Skeletal muscle tissue (tissue), 4 donors: ENCODE data around the gene SERPINA5. TPM values are rescaled to one million over a fixed set of nuclear protein-coding genes. Genes with fewer than 3 reads are reported as not detected.

ENCODE experiments used
- H3K27ac ChIP-seq: one replicate; pipeline ENCODE4 v1.7.0; 2013; ENCODE audit warnings: mild to moderate bottlenecking, low read depth, low read length, inconsistent platforms
- H3K27me3 ChIP-seq, 3 donors: one replicate each; pipeline ENCODE4 v1.7.0; 2013; ENCODE audit warnings: low read length in 3 of 3; ENCODE audit not compliant: control insufficient read depth in 3 of 3, insufficient read depth in 3 of 3
- H3K36me3 ChIP-seq, 3 donors: one replicate each; pipeline ENCODE4 v1.7.0; 2013; ENCODE audit warnings: low read length in 3 of 3; ENCODE audit not compliant: control insufficient read depth in 3 of 3, insufficient read depth in 3 of 3
- H3K4me1 ChIP-seq, 3 donors: one replicate each; pipeline ENCODE4 v1.7.0; 2013; ENCODE audit warnings: low read length in 3 of 3, mild to moderate bottlenecking in 3 of 3; ENCODE audit not compliant: control insufficient read depth in 3 of 3, insufficient read depth in 3 of 3
- H3K4me3 ChIP-seq, 3 donors: one replicate each; pipeline ENCODE4 v1.7.0; 2013; ENCODE audit warnings: low read length in 3 of 3
- H3K9ac ChIP-seq, 3 donors: one replicate each; pipeline ENCODE4 v1.7.0; 2013; ENCODE audit warnings: low read length in 3 of 3, mild to moderate bottlenecking in 3 of 3, moderate library complexity in 2 of 3, low read depth in 1 of 3
- H3K9me3 ChIP-seq, 3 donors: one replicate each; pipeline ENCODE4 v1.7.0; 2013; ENCODE audit warnings: low read length in 3 of 3; ENCODE audit not compliant: control insufficient read depth in 3 of 3
- total RNA-seq: library from RNA; depleted of rRNA; stranded (reverse); fragments of >200 nt; gene quantifications from one replicate; pipeline ENCODE4 v1.2.3, GENCODE V29; 2014
- donor health status: Osteomylitis.

The SERPINA5 gene
- total RNA-seq, 1 donor from 2014 or later = 0.52 TPM

DNA sequence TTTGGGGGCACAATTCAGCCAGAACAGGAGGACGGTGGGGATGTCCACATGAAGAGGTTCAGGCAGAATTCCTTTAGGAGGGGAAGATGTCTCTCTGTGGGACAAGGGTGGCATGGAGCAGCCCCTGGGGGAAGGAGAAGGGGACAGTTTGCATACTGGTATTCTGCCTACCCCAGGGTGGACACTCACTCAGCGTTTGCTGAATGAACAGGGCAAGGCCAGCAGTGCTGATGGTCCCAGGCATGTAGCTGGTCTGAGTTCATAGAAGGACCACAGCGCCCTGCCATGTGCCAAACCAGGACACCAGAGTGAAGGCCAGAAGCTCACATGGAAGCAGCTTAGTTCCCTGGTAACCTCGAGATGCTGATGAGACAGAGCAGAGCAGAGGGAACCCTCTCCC is 5.4 kb downstream of the SERPINA5 start:
- H3K4me1 ChIP-seq = peaks cover 4 to 15% (median 6%) of the 10 kb centered on the region in 3 donors
- H3K4me3 ChIP-seq = no peak overlapping the region
- H3K27ac ChIP-seq = no peak overlapping the region
- no peaks in the 10 kb centered on the region for H3K9me3 ChIP-seq
- no peaks in the 10 kb centered on the region for H3K27me3 ChIP-seq
- H3K9ac ChIP-seq = no peak overlapping the region
- H3K36me3 ChIP-seq = peaks cover 0 to 2% (median 0%) of the 10 kb centered on the region in 3 donors

DNA sequence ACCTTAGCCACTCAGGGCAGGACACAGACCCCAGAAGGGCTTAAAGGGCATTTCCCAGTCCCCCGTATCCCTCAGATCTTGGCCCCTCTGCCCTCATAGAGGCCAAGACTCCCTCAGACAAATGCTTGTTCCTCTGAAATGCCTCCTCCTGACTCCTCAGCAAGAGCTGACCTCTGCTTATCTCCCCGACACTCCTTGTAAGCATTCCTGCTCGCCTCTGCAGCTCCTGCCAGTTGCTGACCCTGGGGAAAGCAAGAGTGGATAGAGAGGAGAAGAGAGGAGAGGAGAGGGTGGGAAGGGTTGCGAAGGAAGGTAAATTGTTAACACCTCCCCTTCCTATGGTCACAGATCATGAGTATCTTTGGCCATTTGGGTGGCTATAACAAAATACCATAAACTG is 7.1 kb downstream of the SERPINA5 start:
- Histone ChIP-seq H3K4me3 (no peak overlapping the region), H3K27ac (no peak overlapping the region), H3K4me1 (peaks cover 0 to 4% (median 3%) of the 10 kb centered on the region in 3 donors), H3K9me3 (no peaks in the 10 kb centered on the region), H3K36me3 (peaks cover 0 to 2% (median 0%) of the 10 kb centered on the region in 3 donors), H3K9ac (no peak overlapping the region), H3K27me3 (no peaks in the 10 kb centered on the region)

DNA sequence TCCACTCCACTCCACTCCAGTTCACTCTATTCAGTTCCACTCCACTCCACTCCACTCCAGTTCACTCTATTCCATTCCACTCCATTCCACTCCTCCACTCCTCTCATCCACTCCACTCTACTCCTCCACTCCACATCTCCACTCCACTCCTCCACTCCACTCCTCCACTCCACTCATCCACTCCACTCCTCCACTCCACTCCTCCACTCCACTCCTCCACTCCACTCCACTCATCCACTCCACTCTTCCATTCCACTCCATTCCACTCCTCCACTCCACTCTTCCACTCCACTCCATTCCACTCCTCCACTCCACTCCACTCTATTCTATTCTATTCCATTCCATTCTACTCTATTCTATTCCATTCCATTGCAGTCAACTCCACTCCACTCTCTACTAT is 9.8 kb downstream of the SERPINA5 start:
- no peak overlapping the region for H3K4me3 ChIP-seq
- H3K4me1 ChIP-seq = peaks cover 0 to 8% (median 0%) of the 10 kb centered on the region in 3 donors
- H3K9ac ChIP-seq = no peak overlapping the region

DNA sequence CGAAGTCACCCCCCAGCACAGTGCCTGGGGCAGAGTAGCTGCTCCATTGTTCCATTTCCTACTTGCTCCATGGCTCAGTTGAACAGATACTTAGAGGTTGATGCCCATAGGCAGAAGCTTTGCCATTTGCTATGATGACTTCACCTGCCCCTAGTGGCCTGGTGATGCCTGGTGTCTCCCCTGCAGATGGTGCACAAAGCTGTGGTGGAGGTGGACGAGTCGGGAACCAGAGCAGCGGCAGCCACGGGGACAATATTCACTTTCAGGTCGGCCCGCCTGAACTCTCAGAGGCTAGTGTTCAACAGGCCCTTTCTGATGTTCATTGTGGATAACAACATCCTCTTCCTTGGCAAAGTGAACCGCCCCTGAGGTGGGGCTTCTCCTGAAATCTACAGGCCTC is 10.6 kb downstream of the SERPINA5 start:
- no peak overlapping the region for H3K9ac ChIP-seq
- H3K36me3 ChIP-seq = peaks cover 0 to 2% (median 0%) of the 10 kb centered on the region in 3 donors
- no peaks in the 10 kb centered on the region for H3K27me3 ChIP-seq
- H3K9me3 ChIP-seq = no peaks in the 10 kb centered on the region
- H3K4me1 ChIP-seq = peaks cover 0 to 8% (median 0%) of the 10 kb centered on the region in 3 donors
- no peak overlapping the region for H3K4me3 ChIP-seq
- no peak overlapping the region for H3K27ac ChIP-seq

More for the DNA sequence above, 9.8 kb downstream of the SERPINA5 start:
- Histone ChIP-seq H3K27ac (no peak overlapping the region), H3K9me3 (no peaks in the 10 kb centered on the region), H3K27me3 (no peaks in the 10 kb centered on the region), H3K36me3 (peaks cover 0 to 2% (median 0%) of the 10 kb centered on the region in 3 donors)

DNA sequence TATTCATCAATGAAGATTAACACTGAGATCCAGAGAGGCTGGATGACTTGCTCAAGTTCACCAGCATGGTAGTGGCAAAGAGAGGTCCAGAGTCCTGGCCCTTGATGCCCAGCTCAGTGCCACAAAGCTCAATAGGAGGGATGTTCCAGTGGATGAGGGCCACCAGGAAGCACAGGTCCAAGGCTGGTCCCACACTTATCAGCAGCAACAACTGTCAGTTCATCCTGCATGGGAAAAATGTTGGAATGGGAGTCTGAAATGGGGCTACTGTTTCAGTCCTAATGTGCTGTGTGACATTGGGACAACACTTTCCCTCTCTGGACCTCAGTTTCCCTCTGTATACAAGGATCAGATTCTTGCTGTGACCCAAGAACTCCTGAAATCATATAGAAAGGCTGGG is 11.2 kb downstream of the SERPINA5 start:
- no peak overlapping the region for H3K4me3 ChIP-seq
- no peak overlapping the region for H3K9ac ChIP-seq
- no peak overlapping the region for H3K27ac ChIP-seq
- H3K27me3 ChIP-seq = no peaks in the 10 kb centered on the region
- peaks cover 0 to 2% (median 0%) of the 10 kb centered on the region in 3 donors for H3K36me3 ChIP-seq
- no peaks in the 10 kb centered on the region for H3K9me3 ChIP-seq
- peaks cover 0 to 8% (median 0%) of the 10 kb centered on the region in 3 donors for H3K4me1 ChIP-seq

DNA sequence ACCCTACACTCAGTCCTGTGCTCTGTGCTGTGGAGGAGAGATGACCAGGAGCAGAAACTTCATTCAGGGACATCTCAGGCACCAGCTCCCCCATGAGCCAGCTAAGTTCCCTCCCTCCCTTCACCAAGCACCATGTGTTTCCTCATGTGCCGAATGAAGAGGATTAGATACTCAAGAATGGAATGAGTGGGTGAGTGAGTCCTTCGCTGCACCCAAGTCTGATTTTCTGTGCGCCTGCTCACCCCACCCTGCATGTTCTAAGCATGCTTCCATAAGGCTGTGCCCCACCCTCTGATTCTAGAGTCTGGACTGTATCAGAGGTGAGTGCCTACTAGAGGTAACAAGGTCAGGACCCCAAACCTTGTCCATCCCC is 12.1 kb downstream of the SERPINA5 start:
- H3K4me1 ChIP-seq = peaks cover 0 to 8% (median under 1%) of the 10 kb centered on the region in 3 donors
- H3K36me3 ChIP-seq = no peaks in the 10 kb centered on the region
- no peak overlapping the region for H3K4me3 ChIP-seq
- H3K9ac ChIP-seq = no peak overlapping the region
- no peak overlapping the region for H3K27ac ChIP-seq
- no peaks in the 10 kb centered on the region for H3K27me3 ChIP-seq
- no peaks in the 10 kb centered on the region for H3K9me3 ChIP-seq

- Histone ChIP-seq H3K27me3 (no peaks in the 10 kb centered on the region), H3K27ac (no peak overlapping the region), H3K4me1 (peaks cover 1 to 12% (median 6%) of the 10 kb centered on the region in 3 donors), H3K36me3 (no peaks in the 10 kb centered on the region), H3K4me3 (no peak overlapping the region), H3K9ac (no peak overlapping the region), H3K9me3 (no peaks in the 10 kb centered on the region)
These were observed 12.7 kb downstream of the SERPINA5 start for GRCh38 chr14:94593749-94594431.

DNA sequence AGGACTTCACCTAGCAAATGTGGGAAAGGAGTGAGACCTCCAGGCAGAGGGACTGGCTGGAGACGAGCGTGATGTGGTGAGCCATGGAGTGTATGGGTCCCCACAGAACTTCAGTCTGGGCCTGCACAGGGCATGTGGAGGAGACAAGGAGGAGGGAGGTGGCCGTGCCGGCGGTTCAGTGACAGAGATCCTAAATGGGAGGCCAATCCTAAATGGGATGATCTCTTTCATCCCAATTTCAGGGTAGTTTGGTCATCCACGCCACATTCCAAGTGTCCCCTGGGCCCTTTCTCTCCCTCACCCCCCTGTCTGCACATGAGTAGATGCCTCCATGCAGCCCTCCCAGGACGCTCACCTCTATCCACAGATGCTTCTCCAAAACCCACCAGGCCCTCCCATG is 13.2 kb downstream of the SERPINA5 start:
- H3K27me3 ChIP-seq = no peaks in the 10 kb centered on the region
- peaks cover 7 to 18% (median 11%) of the 10 kb centered on the region in 3 donors for H3K4me1 ChIP-seq
- H3K9ac ChIP-seq = no peak overlapping the region
- H3K27ac ChIP-seq = no peak overlapping the region
- H3K4me3 ChIP-seq = no peak overlapping the region
- no peaks in the 10 kb centered on the region for H3K36me3 ChIP-seq
- H3K9me3 ChIP-seq = no peaks in the 10 kb centered on the region

DNA sequence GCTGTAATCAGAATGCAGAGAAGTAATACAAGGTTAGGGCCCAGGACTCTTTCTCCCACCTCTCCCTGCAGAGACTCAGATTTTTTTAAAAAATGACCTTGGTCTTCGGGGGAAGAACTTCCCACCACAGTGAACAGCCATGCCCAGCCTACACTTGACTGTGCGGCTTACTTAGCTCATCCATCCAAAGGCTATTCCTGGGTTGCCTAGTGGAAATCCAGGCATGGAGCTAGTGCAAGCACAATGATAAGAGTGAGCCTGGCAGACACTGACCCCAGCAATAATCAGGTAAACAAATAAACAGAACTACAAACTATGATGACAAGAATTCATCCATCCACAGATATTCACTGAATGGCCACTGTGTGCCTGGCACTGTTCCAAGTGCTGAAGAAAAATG is 14.7 kb downstream of the SERPINA5 start:
- H3K4me1 ChIP-seq = peaks cover 19 to 32% (median 23%) of the 10 kb centered on the region in 3 donors
- no peak overlapping the region for H3K27ac ChIP-seq
- H3K9me3 ChIP-seq = no peaks in the 10 kb centered on the region
- no peaks in the 10 kb centered on the region for H3K27me3 ChIP-seq
- no peaks in the 10 kb centered on the region for H3K36me3 ChIP-seq
- H3K4me3 ChIP-seq = no peak overlapping the region
- H3K9ac ChIP-seq = no peak overlapping the region

GRCh38 chr14:94596361-94596760 is 15.1 kb downstream of the SERPINA5 start:
- Histone ChIP-seq H3K36me3 (no peaks in the 10 kb centered on the region), H3K4me1 (peaks cover 19 to 32% (median 23%) of the 10 kb centered on the region in 3 donors), H3K9me3 (no peaks in the 10 kb centered on the region), H3K9ac (no peak overlapping the region), H3K27ac (no peak overlapping the region), H3K4me3 (no peak overlapping the region), H3K27me3 (no peaks in the 10 kb centered on the region)
